Measurements from ENCODE around the gene VAPA. TPM values are rescaled to one million over a fixed set of nuclear protein-coding genes. Genes with fewer than 3 reads are reported as not detected.

VAPA gene
- total RNA-seq, 2 donors from 2014 or later = 122 to 168 TPM

GRCh38 chr18:9985641-9986040, 71.8 kb downstream of the VAPA start:
- H3K9me3 ChIP-seq (ENCODE audit: control insufficient read depth, low read length) = peaks cover 20% of the 10 kb centered on the region
- no peaks in the 10 kb centered on the region for H3K27me3 ChIP-seq (ENCODE audit: control insufficient read depth, insufficient read depth, low read length, poor library complexity, severe bottlenecking)
- peaks cover 3% of the 10 kb centered on the region for H3K27me3 Mint-ChIP-seq (ENCODE audit: insufficient read depth)
- TF ChIP-seq CTCF (conservative IDR thresholded peaks at IDR 0.05) = no peak
- H3K4me1 ChIP-seq (ENCODE audit: control insufficient read depth, insufficient read depth, low read length) = no peaks in the 10 kb centered on the region
- no peak for DNase-seq
- no peaks in the 10 kb centered on the region for H3K36me3 ChIP-seq (ENCODE audit: control insufficient read depth, insufficient read depth, low read length)
- no peak overlapping the region for H3K4me3 Mint-ChIP-seq
- no peaks in the 10 kb centered on the region for H3K36me3 Mint-ChIP-seq (ENCODE audit: low read depth)
- H3K9me3 Mint-ChIP-seq = peaks cover 27% of the 10 kb centered on the region
- peaks cover 4% of the 10 kb centered on the region for H3K4me1 Mint-ChIP-seq
- no peak overlapping the region for H3K4me3 ChIP-seq (ENCODE audit: low read length)
- no peak overlapping the region for H3K27ac ChIP-seq (ENCODE audit: low read depth, low read length)
- no peak overlapping the region for H3K9ac ChIP-seq (ENCODE audit: extremely low read depth, low read length, poor library complexity, severe bottlenecking)
- 79 to 88% methylated on average over 3 to 4 of the region's 4 CpGs for WGBS, 2 experiments (ENCODE audit: insufficient coverage in 1 of 2, insufficient read length in 1 of 2)
- H3K27ac Mint-ChIP-seq = no peak overlapping the region

- Mint-ChIP-seq H3K9me3 (peaks cover 21% of the 10 kb centered on the region), H3K27ac (no peak overlapping the region), H3K36me3 (ENCODE audit: low read depth) (no peaks in the 10 kb centered on the region), H3K4me1 (peaks cover 4% of the 10 kb centered on the region), H3K27me3 (ENCODE audit: insufficient read depth) (peaks cover 5% of the 10 kb centered on the region), H3K4me3 (no peak overlapping the region)
- H3K9ac ChIP-seq (ENCODE audit: extremely low read depth, low read length, poor library complexity, severe bottlenecking) = no peak overlapping the region
- H3K4me3 ChIP-seq (ENCODE audit: low read length) = no peak overlapping the region
- H3K27ac ChIP-seq (ENCODE audit: low read depth, low read length) = peak overlapping the region; percentile 52
- WGBS, 2 experiments (ENCODE audit: insufficient coverage in 1 of 2, insufficient read length in 1 of 2) = 88 to 90% methylated on average over 14 to 17 of the region's 17 CpGs
- no peaks in the 10 kb centered on the region for H3K27me3 ChIP-seq (ENCODE audit: control insufficient read depth, insufficient read depth, low read length, poor library complexity, severe bottlenecking)
- no peak for TF ChIP-seq CTCF (conservative IDR thresholded peaks at IDR 0.05)
- H3K9me3 ChIP-seq (ENCODE audit: control insufficient read depth, low read length) = peaks cover 20% of the 10 kb centered on the region
- H3K4me1 ChIP-seq (ENCODE audit: control insufficient read depth, insufficient read depth, low read length) = no peaks in the 10 kb centered on the region
- no peak for DNase-seq
- no peaks in the 10 kb centered on the region for H3K36me3 ChIP-seq (ENCODE audit: control insufficient read depth, insufficient read depth, low read length)
Observed at GRCh38 chr18:9986156-9986930, 72.5 kb downstream of the VAPA start.

DNA sequence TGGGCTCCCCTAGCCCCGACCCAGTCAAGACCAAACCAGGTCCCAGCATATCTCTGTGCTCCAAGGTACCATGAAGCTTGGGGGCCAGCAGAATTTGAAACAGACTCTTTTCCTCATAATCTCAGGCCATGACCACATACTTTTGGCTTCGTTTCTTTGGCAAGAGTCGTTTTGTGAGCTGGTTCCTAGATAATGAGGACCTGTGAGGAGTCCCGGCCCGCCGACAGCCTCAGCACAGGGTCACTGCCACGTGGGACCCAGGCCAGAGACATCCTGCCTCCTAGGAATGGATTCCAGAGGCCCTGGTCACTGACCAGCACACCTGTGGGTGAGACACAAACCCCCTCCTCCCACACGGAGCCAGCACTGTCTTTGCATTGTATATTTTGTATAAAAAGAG, 73.5 kb downstream of the VAPA start:
- Mint-ChIP-seq H3K27me3 (ENCODE audit: insufficient read depth) (peaks cover 8% of the 10 kb centered on the region), H3K9me3 (peaks cover 12% of the 10 kb centered on the region), H3K4me1 (peaks cover 4% of the 10 kb centered on the region), H3K36me3 (ENCODE audit: low read depth) (no peaks in the 10 kb centered on the region), H3K27ac (no peak overlapping the region), H3K4me3 (no peak overlapping the region)
- Histone ChIP-seq H3K9ac (ENCODE audit: extremely low read depth, low read length, poor library complexity, severe bottlenecking) (no peak overlapping the region), H3K9me3 (ENCODE audit: control insufficient read depth, low read length) (peaks cover 13% of the 10 kb centered on the region), H3K27ac (ENCODE audit: low read depth, low read length) (no peak overlapping the region), H3K36me3 (ENCODE audit: control insufficient read depth, insufficient read depth, low read length) (no peaks in the 10 kb centered on the region), H3K4me3 (ENCODE audit: low read length) (no peak overlapping the region), H3K27me3 (ENCODE audit: control insufficient read depth, insufficient read depth, low read length, poor library complexity, severe bottlenecking) (no peaks in the 10 kb centered on the region), H3K4me1 (ENCODE audit: control insufficient read depth, insufficient read depth, low read length) (no peaks in the 10 kb centered on the region)
- no peak for TF ChIP-seq CTCF (conservative IDR thresholded peaks at IDR 0.05)
- WGBS, 2 experiments (ENCODE audit: insufficient coverage in 1 of 2, insufficient read length in 1 of 2) = 84 to 86% methylated on average over 5 to 8 of the region's 8 CpGs
- DNase-seq = no peak

Measured in endodermal cell (in vitro differentiated cells).